HG02571 (cell line): ENCODE results near the gene DCTN5.

Source experiments
- ATAC-seq: cut with Tn5 transposase; IDR thresholded peaks from one replicate; pipeline ENCODE4 v1.9.1; 2021; ENCODE audit warnings: mild to moderate bottlenecking, moderate library complexity; ENCODE audit not compliant: unreplicated experiment

The DCTN5 gene

DNA sequence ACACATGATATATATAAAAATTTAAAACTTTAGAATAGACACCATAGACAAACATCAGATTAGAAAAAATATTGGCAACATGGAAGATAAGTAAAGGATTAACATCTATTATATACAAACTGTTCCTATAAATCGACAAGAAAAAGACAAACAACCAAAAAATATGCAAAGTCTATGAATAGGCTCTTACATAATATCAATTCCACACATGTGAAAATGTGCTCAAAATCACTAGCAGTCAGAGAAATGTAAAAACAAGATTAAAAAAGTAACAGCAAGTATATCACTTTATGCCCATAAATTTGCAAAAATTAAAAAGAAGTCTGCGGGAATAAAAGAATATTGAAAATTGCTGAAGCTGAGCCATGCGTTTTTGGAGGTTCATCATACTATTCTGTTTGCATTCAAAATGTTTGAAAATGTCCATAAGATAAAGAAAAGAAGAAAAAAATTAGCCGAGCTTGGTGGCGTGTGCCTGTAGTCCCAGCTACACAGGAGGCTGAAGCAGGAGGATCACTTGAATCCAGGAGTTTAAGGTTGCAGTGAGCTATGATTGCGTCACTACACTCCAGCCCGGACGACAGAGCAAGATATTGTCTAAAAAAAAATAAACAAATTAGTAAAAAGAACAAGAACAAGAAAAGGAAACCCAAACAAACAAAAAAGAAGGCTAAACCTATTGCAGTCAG is 83.0 kb downstream of the DCTN5 start:
- ATAC-seq, result no peak

DNA sequence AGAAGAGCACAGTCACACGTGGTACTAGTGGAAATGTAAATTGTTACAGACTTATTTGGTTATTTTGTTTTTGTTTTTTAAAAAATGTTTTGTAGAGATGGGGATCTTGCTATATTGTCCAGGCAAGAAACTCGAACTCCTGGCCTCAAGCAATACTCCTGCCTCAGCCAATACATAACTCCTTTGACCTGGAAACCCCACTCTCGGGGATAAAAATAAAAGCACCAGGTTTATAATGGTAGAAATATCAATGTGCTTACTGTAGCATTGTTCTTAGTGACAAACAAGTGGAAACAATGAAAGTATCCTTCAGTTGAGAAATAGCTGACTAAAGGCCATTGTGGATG is 83.5 kb downstream of the DCTN5 start:
- ATAC-seq, result no peak

DNA sequence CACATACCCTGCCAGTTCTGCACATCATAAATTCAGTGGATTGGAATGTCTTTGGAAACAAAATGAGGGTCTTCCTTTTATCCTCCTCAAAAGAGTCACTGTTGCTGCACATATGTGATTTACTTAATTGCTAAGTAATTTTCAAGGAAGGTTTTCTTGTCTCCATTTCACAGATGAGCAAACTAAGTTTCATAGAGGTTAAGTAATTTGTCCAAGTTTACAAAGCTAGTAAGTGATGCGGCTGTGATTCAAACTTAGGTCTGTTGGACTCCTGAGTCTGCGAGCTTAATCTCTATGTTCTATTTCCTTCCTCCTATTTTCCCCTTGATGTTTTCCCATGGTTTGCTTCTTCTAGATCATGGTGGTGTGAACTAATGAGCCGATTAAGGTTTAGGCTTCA is 85.4 kb downstream of the DCTN5 start:
- ATAC-seq, result no peak
